Neural crest cell (in vitro differentiated cells): ENCODE data around the gene DKK2. TPM values are rescaled to one million over a fixed set of nuclear protein-coding genes. Genes with fewer than 3 reads are reported as not detected.

Experiments used
- DNase-seq: peaks from one replicate; pipeline ENCODE4 v3.0.0; 2021; ENCODE audit warnings: low read depth, mixed read lengths, low spot score
- H3K27ac Mint-ChIP-seq: one replicate; pipeline ENCODE4 v1.8.0; 2021; ENCODE audit warnings: mild to moderate bottlenecking, mixed read lengths; ENCODE audit not compliant: unreplicated experiment
- H3K27me3 Mint-ChIP-seq: 2 replicates; pipeline ENCODE4 v1.8.0; 2021; ENCODE audit warnings: low read depth, mild to moderate bottlenecking, mixed read lengths
- H3K36me3 Mint-ChIP-seq: 2 replicates; pipeline ENCODE4 v1.8.0; 2021; ENCODE audit warnings: low read depth, mild to moderate bottlenecking, mixed read lengths
- H3K4me1 Mint-ChIP-seq: 2 replicates; pipeline ENCODE4 v1.8.0; 2021; ENCODE audit warnings: mixed read lengths
- H3K4me3 Mint-ChIP-seq: one replicate; pipeline ENCODE4 v1.8.0; 2021; ENCODE audit warnings: mild to moderate bottlenecking, mixed read lengths
- H3K9me3 Mint-ChIP-seq: 2 replicates; pipeline ENCODE4 v1.8.0; 2021; ENCODE audit warnings: mixed read lengths
- total RNA-seq: library from RNA; stranded (reverse); gene quantifications from 2 replicates; pipeline ENCODE4 v1.2.1, GENCODE V29; 2021
- TF ChIP-seq, protein P1 (sequence below): fragments of 200-600 bp; sonication (generic); conservative IDR thresholded peaks from 2 replicates; pipeline ENCODE4 v1.5.0; 2021; ENCODE audit warnings: antibody characterized with exemption, mild to moderate bottlenecking

DKK2 gene
- total RNA-seq, 1 donor from 2014 or later = not detected

DNA sequence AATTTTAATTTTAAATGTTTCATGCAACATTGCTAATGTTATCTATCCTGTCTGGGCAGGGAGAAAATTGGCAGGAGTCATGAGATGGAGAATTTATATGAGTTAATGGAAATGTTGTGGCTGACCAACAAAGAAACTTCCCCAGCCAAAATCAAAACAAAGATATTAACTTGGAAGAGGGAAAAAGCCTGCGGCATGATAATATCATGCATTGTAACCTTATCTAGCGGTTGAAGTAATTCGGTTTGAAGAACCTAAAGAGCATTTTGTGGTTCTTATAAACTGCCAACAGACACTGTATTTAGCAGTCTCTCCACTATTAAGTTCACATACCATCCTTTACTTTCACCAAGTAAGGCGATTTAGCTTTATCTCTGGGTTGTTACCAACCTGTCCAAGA, 42.3 kb downstream of the DKK2 start:
- H3K4me3 Mint-ChIP-seq = no peak overlapping the region
- no peaks in the 10 kb centered on the region for H3K36me3 Mint-ChIP-seq

DNA sequence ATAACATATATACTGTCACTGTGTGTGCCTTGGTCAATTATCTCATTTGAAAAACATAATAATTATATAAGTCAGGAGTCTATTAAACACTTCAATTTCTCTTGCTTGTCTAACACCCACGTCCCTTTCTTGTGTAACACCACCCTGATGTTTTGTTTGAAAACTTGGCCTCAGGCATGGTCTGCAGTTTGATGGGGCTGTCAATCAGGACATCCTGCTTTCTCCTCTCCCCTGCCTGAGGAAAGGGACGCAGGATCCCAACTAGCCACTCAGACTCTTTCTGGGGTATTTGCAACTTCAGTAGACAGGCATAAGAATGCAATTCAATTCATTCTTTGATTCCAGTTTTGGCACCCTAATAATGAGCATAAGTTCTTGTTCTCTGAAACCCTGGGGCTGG, 48.8 kb downstream of the DKK2 start:
- H3K36me3 Mint-ChIP-seq = no peaks in the 10 kb centered on the region
- peaks cover 8% of the 10 kb centered on the region for H3K4me1 Mint-ChIP-seq
- no peaks in the 10 kb centered on the region for H3K27me3 Mint-ChIP-seq
- no peaks in the 10 kb centered on the region for H3K9me3 Mint-ChIP-seq
- no peak overlapping the region for H3K4me3 Mint-ChIP-seq
- H3K27ac Mint-ChIP-seq = no peak overlapping the region
- DNase-seq = no peak
- TF ChIP-seq, protein P1, sequence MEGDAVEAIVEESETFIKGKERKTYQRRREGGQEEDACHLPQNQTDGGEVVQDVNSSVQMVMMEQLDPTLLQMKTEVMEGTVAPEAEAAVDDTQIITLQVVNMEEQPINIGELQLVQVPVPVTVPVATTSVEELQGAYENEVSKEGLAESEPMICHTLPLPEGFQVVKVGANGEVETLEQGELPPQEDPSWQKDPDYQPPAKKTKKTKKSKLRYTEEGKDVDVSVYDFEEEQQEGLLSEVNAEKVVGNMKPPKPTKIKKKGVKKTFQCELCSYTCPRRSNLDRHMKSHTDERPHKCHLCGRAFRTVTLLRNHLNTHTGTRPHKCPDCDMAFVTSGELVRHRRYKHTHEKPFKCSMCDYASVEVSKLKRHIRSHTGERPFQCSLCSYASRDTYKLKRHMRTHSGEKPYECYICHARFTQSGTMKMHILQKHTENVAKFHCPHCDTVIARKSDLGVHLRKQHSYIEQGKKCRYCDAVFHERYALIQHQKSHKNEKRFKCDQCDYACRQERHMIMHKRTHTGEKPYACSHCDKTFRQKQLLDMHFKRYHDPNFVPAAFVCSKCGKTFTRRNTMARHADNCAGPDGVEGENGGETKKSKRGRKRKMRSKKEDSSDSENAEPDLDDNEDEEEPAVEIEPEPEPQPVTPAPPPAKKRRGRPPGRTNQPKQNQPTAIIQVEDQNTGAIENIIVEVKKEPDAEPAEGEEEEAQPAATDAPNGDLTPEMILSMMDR = no peak

More for the DNA sequence above, 42.3 kb downstream of the DKK2 start:
- H3K27me3 Mint-ChIP-seq = no peaks in the 10 kb centered on the region
- TF ChIP-seq, protein P1 = no peak
- H3K9me3 Mint-ChIP-seq = no peaks in the 10 kb centered on the region
- no peak for DNase-seq
- H3K4me1 Mint-ChIP-seq = no peaks in the 10 kb centered on the region
- H3K27ac Mint-ChIP-seq = no peak overlapping the region

DNA sequence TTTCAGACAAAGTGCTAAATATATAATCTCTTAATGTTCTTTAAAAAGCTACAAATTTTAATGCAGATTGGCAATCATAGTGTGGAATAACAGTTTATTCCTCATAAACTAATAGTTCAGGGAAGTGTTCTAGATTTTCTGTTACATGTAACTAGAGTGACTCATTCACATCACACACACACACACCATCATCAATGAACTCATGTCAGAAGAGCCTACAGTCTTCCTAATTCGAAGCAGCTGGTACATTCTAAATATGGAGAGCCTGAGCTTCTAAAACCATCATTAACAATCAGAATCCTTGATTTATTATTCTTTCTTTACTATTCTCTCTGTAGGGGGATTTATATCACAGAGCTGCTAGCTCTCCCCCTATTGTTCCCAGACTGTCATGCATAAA, 49.6 kb downstream of the DKK2 start:
- no peak for DNase-seq
- H3K36me3 Mint-ChIP-seq = no peaks in the 10 kb centered on the region
- no peak overlapping the region for H3K27ac Mint-ChIP-seq
- no peak overlapping the region for H3K4me3 Mint-ChIP-seq
- TF ChIP-seq, protein P1 = no peak
- no peaks in the 10 kb centered on the region for H3K27me3 Mint-ChIP-seq
- no peaks in the 10 kb centered on the region for H3K9me3 Mint-ChIP-seq
- H3K4me1 Mint-ChIP-seq = peaks cover 8% of the 10 kb centered on the region

DNA sequence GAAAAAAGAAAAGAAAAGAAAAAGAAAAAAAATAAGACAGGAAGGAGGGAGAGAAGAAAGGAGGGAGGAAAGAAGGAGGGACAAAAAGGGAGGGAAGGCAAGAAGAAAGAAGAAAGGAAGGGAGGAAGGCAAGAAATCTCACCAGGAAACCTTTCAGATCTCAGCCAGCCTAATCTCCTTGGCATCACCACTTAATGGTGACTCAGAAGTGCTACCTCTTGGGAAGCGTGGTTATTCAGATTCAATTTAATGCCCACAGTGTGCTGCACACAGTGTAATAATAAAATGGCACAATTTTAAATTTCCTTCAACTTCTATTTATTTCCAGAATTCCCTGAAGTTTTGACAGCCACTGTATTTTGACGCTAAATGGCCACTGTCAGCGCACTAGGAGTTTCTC, 50.3 kb downstream of the DKK2 start:
- H3K36me3 Mint-ChIP-seq = no peaks in the 10 kb centered on the region
- no peak overlapping the region for H3K27ac Mint-ChIP-seq
- H3K9me3 Mint-ChIP-seq = no peaks in the 10 kb centered on the region
- H3K4me3 Mint-ChIP-seq = no peak overlapping the region
- H3K27me3 Mint-ChIP-seq = no peaks in the 10 kb centered on the region
- peaks cover 8% of the 10 kb centered on the region for H3K4me1 Mint-ChIP-seq
- no peak for DNase-seq
- TF ChIP-seq, protein P1 = no peak

DNA sequence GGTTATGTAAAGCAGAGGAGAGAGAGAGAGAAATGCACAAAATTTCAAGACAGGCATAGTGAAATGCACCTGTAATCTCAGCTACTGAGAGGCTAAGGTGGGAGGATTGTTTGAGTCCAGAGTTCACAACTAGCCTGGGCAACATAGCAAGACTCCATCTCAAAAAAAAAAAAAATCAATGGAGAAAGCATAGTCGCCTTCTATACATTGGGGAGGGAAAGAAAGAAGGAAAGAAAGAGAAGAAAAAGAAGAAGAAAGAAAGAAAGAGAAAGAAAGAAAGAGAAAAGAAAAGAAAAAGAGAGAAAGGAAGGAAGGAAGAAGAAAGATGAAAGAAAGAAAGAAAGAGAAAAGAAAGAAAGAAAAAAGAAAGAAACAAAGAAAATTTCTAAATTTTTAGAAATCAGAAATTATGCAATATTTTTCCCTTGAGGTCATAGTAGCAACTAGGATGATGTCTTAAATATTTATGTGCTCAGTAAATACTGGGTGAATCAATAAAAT, 53.4 kb downstream of the DKK2 start:
- no peak overlapping the region for H3K27ac Mint-ChIP-seq
- no peaks in the 10 kb centered on the region for H3K9me3 Mint-ChIP-seq
- no peaks in the 10 kb centered on the region for H3K27me3 Mint-ChIP-seq
- H3K4me3 Mint-ChIP-seq = no peak overlapping the region
- peaks cover 11% of the 10 kb centered on the region for H3K4me1 Mint-ChIP-seq
- no peaks in the 10 kb centered on the region for H3K36me3 Mint-ChIP-seq
- no peak for DNase-seq
- TF ChIP-seq, protein P1 = no peak

DNA sequence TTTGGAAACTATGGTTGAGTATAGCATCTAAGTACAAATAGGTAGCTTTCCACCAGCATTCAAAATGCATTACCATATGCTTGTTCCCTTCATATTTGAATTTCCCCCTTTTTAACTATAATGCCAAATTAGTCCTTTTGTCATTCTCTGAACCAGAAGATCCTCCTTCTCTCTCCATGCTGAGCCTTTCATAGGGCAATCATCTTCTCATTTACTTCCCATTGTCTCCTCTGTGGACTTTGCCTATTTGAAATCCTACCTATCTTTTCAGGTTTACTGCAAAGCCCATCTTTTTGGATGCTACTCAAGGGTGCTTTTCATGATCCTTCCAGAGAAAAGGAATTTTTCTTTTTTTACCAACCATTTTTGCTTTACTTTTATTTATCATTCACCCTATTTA, 54.7 kb downstream of the DKK2 start:
- Mint-ChIP-seq H3K9me3 (no peaks in the 10 kb centered on the region), H3K27ac (no peak overlapping the region), H3K36me3 (peaks cover 4% of the 10 kb centered on the region), H3K27me3 (no peaks in the 10 kb centered on the region), H3K4me1 (peaks cover 8% of the 10 kb centered on the region), H3K4me3 (no peak overlapping the region)
- TF ChIP-seq, protein P1 = no peak
- no peak for DNase-seq
